Fibroblast of mammary gland (primary cell): ENCODE measurements around the gene CUL3.

Source experiments
- DNase-seq: peaks from one replicate; pipeline ENCODE4 v3.0.0-alpha.2; 2010; ENCODE audit warnings: low read depth
- H3K4me3 ChIP-seq: 2 replicates; pipeline ENCODE4 v1.5.1; 2011; ENCODE audit warnings: low read depth, mild to moderate bottlenecking, low read length, moderate library complexity; ENCODE audit not compliant: control insufficient read depth
- CTCF ChIP-seq: conservative IDR thresholded peaks from 2 replicates; pipeline ENCODE4 v1.5.1; 2011; ENCODE audit warnings: low read depth, low read length, inconsistent platforms; ENCODE audit not compliant: control insufficient read depth, insufficient read depth

CUL3 gene

GRCh38 chr2:224579411-224579810 lies 5.8 kb downstream of the CUL3 start:
- peak; percentile 46 for DNase-seq
- no peak overlapping the region for H3K4me3 ChIP-seq
- TF ChIP-seq CTCF, result no peak

- no peak for DNase-seq
- no peak for TF ChIP-seq CTCF
- no peak overlapping the region for H3K4me3 ChIP-seq
Observed at GRCh38 chr2:224577541-224577940, 7.6 kb downstream of the CUL3 start.

GRCh38 chr2:224576088-224576715 lies 9.0 kb downstream of the CUL3 start:
- no peak for TF ChIP-seq CTCF
- no peak overlapping the region for H3K4me3 ChIP-seq
- no peak for DNase-seq

GRCh38 chr2:224574423-224575084 lies 10.6 kb downstream of the CUL3 start:
- DNase-seq, result no peak
- no peak overlapping the region for H3K4me3 ChIP-seq
- TF ChIP-seq CTCF, result no peak

GRCh38 chr2:224573724-224574123 lies 11.4 kb downstream of the CUL3 start:
- no peak for DNase-seq
- no peak overlapping the region for H3K4me3 ChIP-seq
- peak; percentile 4 for TF ChIP-seq CTCF

GRCh38 chr2:224572338-224572737 lies 12.8 kb downstream of the CUL3 start:
- no peak for TF ChIP-seq CTCF
- DNase-seq, result no peak
- H3K4me3 ChIP-seq, result no peak overlapping the region
